ENCODE data around the gene TFR2. TPM values are rescaled to one million over a fixed set of nuclear protein-coding genes. Genes with fewer than 3 reads are reported as not detected.
"Not testable (repeated sequence)": the region's sequence is repeated elsewhere in the genome, so short reads cannot be mapped to it uniquely, and the experiment has no call there.

Gene TFR2
- total RNA-seq, 1 experiment from 2014 or later = not detected

DNA sequence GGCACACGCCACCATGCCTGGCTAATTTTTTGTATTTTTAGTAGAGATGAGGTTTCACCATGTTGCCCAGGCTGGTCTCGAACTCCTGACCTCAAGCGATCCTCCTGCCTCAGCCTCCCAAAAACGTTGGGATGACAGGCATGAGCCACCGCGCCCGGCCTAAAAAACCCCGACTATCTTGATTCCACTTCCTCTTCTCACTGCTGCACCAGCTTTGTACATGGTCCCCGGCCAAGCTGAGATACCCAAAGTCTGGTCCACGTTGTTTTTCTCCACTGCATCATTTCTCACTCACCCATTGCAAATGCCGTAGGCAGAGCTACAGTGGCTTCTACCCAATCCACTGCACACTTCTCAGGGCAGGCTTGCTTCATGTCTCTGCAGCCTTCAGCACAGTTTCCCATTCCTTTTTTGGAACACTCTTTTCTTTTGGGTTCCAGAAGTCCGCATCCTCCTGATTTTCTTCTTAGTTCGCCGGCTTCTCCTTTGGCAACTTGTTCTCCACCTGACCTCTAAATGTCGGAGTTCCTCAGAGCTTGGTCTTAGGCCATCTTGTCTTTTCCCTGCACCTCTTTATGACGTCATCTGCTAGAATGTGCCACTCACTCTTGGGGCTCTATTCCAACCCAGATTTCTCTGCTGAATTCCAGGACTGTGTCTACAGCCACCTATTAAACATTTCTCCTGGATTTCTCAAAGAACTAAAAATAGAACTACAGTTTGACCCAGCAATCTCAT is 26.1 kb upstream of the TFR2 start:
- no peaks in the 10 kb centered on the region for H3F3A ChIP-seq (ENCODE audit: low read length, unreplicated experiment)
- TF ChIP-seq EZH2 (IDR thresholded peaks at IDR 0.05; ENCODE audit: low read length, unreplicated experiment) (no peak), EZH2phosphoT487 (IDR thresholded peaks at IDR 0.05; ENCODE audit: borderline replicate concordance, low read length) (no peak)
- TF ChIP-seq, protein P1, sequence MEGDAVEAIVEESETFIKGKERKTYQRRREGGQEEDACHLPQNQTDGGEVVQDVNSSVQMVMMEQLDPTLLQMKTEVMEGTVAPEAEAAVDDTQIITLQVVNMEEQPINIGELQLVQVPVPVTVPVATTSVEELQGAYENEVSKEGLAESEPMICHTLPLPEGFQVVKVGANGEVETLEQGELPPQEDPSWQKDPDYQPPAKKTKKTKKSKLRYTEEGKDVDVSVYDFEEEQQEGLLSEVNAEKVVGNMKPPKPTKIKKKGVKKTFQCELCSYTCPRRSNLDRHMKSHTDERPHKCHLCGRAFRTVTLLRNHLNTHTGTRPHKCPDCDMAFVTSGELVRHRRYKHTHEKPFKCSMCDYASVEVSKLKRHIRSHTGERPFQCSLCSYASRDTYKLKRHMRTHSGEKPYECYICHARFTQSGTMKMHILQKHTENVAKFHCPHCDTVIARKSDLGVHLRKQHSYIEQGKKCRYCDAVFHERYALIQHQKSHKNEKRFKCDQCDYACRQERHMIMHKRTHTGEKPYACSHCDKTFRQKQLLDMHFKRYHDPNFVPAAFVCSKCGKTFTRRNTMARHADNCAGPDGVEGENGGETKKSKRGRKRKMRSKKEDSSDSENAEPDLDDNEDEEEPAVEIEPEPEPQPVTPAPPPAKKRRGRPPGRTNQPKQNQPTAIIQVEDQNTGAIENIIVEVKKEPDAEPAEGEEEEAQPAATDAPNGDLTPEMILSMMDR (conservative IDR thresholded peaks at IDR 0.05; ENCODE audit: low read depth, low read length) = no peak
- H3K9me2 ChIP-seq (replicated peaks; ENCODE audit: low read length) = no peaks in the 10 kb centered on the region
- no peak overlapping the region for H2AFZ ChIP-seq (ENCODE audit: low read length)
- CTCF ChIA-PET = no interaction called here
- H3K9me3 ChIP-seq (ENCODE audit: low read length) = no peaks in the 10 kb centered on the region
- no peaks in the 10 kb centered on the region for H3K79me2 ChIP-seq (ENCODE audit: low read length)
- H3K4me3 ChIP-seq (ENCODE audit: low read length) = no peak overlapping the region
- H3K9ac ChIP-seq (ENCODE audit: low read length) = no peak overlapping the region
- H3K36me3 ChIP-seq (ENCODE audit: low read depth, low read length) = no peaks in the 10 kb centered on the region
- intact Hi-C loops (cut with micrococcal nuclease) = no loop called here
- DNase-seq = no peak
- H3K27me3 ChIP-seq (ENCODE audit: low read length) = no peaks in the 10 kb centered on the region
- H3K4me1 ChIP-seq (ENCODE audit: insufficient read depth, low read length) = no peaks in the 10 kb centered on the region
- POLR2A ChIA-PET (ENCODE audit: unreplicated experiment) = interaction anchor here (0.6 kb wide), 1 partner anchor 79 kb away, joined by 6 read pairs; no protein-coding TSS in a partner anchor
- no peaks in the 10 kb centered on the region for H4K20me1 ChIP-seq (ENCODE audit: low read length)
- no peak for ATAC-seq
- no TSS peak for BruUV-seq (replicated peaks)
- H3K27ac ChIP-seq (ENCODE audit: low read length) = no peak overlapping the region
- no peak overlapping the region for H3K4me2 ChIP-seq (ENCODE audit: low read length)

DNA sequence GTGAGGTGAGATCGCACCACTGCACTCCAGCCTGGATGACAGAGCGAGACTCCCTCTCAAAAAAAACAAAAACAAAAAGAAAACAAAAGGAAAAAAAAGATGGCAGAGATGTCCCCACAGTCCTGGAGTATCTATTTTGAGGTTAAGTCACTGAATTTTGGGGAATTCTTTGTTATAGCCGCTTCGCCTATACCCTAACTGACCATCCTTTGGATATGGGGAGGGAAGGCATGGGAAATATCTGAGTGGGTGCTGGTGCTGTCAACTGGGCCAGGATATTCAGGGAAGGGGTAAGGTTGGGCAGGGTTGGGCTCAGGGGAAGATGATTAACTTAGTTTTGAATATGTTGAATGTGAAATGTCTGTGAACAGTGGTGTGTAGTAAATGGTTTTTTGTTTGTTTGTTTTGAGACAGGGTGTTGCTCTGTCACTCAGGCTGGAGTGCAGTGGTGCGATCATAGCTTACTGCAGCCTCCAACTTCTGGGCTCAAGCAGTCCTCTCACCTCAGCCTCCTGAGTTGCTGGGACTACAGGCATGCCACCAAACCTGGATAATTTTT is 23.9 kb upstream of the TFR2 start:
- TF ChIP-seq, protein P1 (conservative IDR thresholded peaks at IDR 0.05; ENCODE audit: low read depth, low read length) = no peak
- TF ChIP-seq EZH2phosphoT487 (IDR thresholded peaks at IDR 0.05; ENCODE audit: borderline replicate concordance, low read length) (no peak), EZH2 (IDR thresholded peaks at IDR 0.05; ENCODE audit: low read length, unreplicated experiment) (no peak)
- Histone ChIP-seq H3K27me3 (ENCODE audit: low read length) (no peaks in the 10 kb centered on the region), H2AFZ (ENCODE audit: low read length) (no peak overlapping the region), H3K36me3 (ENCODE audit: low read depth, low read length) (no peaks in the 10 kb centered on the region), H3K9me3 (ENCODE audit: low read length) (no peaks in the 10 kb centered on the region), H3K4me3 (ENCODE audit: low read length) (no peak overlapping the region), H3K27ac (ENCODE audit: low read length) (no peak overlapping the region), H3F3A (ENCODE audit: low read length, unreplicated experiment) (no peaks in the 10 kb centered on the region), H4K20me1 (ENCODE audit: low read length) (no peaks in the 10 kb centered on the region), H3K4me2 (ENCODE audit: low read length) (no peak overlapping the region), H3K9ac (ENCODE audit: low read length) (no peak overlapping the region), H3K79me2 (ENCODE audit: low read length) (no peaks in the 10 kb centered on the region), H3K9me2 (replicated peaks; ENCODE audit: low read length) (no peaks in the 10 kb centered on the region), H3K4me1 (ENCODE audit: insufficient read depth, low read length) (no peaks in the 10 kb centered on the region)
- DNase-seq (no peak), ATAC-seq (no peak)
- ChIA-PET POLR2A (ENCODE audit: unreplicated experiment) (no interaction called here), CTCF (no interaction called here)
- intact Hi-C loops (cut with micrococcal nuclease) = no loop called here
- BruUV-seq (replicated peaks) = no TSS peak

DNA sequence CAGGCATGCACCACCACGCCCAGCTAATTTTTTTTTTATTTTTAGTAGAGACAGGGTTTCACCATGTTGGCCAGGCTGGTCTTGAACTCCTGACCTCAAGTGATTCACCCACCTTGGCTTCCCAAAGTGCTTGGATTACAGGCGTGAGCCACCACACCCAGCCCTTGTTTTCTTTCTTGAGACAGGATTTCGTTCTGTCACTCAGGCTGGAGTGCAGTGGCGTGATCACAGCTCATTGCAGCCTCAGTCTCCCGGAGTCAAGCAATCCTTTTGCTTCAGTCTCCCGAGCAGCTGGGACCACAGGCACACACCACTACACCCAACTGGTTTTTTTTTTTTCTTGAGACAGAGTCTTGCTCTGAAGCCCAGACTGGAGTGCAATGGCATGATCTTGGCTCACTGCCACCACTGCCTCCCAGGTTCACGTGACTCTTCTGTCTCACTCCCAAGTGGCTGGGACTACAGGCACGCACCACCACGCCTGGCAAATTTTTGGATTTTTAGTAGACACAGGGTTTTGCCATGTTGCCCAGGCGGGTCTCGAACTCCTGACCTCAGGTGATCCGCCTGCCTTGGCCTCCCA is 20.9 kb upstream of the TFR2 start:
- H2AFZ ChIP-seq (ENCODE audit: low read length); H3K4me2 ChIP-seq (ENCODE audit: low read length); H4K20me1 ChIP-seq (ENCODE audit: low read length); BruUV-seq (replicated peaks); CTCF ChIA-PET; H3K27ac ChIP-seq (ENCODE audit: low read length); H3K9me3 ChIP-seq (ENCODE audit: low read length); H3K27me3 ChIP-seq (ENCODE audit: low read length); H3K4me1 ChIP-seq (ENCODE audit: insufficient read depth, low read length); H3K79me2 ChIP-seq (ENCODE audit: low read length); ATAC-seq; H3K9me2 ChIP-seq (replicated peaks; ENCODE audit: low read length); H3K4me3 ChIP-seq (ENCODE audit: low read length); H3F3A ChIP-seq (ENCODE audit: low read length, unreplicated experiment); intact Hi-C loops (cut with micrococcal nuclease); H3K36me3 ChIP-seq (ENCODE audit: low read depth, low read length); H3K9ac ChIP-seq (ENCODE audit: low read length); DNase-seq: not testable (repeated sequence)
- POLR2A ChIA-PET (ENCODE audit: unreplicated experiment) = interaction anchor here (0.7 kb wide), 1 partner anchor 296 kb away, joined by 17 read pairs; no protein-coding TSS in a partner anchor
